Thyroid gland (tissue), 4 donors: ENCODE results near the gene PDCD10. TPM values are rescaled to one million over a fixed set of nuclear protein-coding genes. Genes with fewer than 3 reads are reported as not detected.

Experiments
- DNase-seq, 2 donors: peaks; one replicate each; pipeline ENCODE4 v3.0.0-alpha.2; 2019
- H3K27ac ChIP-seq, 3 donors: fragments of 200-600 bp; sonication (generic); 1 replicate in 2 of 3; 2 replicates in 1 of 3; pipeline ENCODE4 v1.5.1; 2016 to 2019; ENCODE audit warnings: mild to moderate bottlenecking in 1 of 3, moderate library complexity in 1 of 3
- H3K27me3 ChIP-seq: fragments of 200-600 bp; sonication (generic); one replicate; pipeline ENCODE4 v1.5.1; 2019
- H3K36me3 ChIP-seq, 2 donors: fragments of 200-600 bp; sonication (generic); one replicate each; pipeline ENCODE4 v1.5.1; 2016 to 2019
- H3K4me1 ChIP-seq, 2 donors: fragments of 200-600 bp; sonication (generic); one replicate each; pipeline ENCODE4 v1.5.1; 2017 to 2019
- H3K4me3 ChIP-seq, 3 donors: fragments of 200-600 bp; sonication (generic); replicated peaks in 1 of 3; 1 replicate in 2 of 3; 2 replicates in 1 of 3; pipeline ENCODE4 v1.5.1; 2016; ENCODE audit warnings: mild to moderate bottlenecking in 1 of 3
- H3K9me3 ChIP-seq: fragments of 200-600 bp; sonication (generic); one replicate; pipeline ENCODE4 v1.5.1; 2017
- CTCF ChIP-seq, 6 experiments: fragments of 200-600 bp in 3 of 6; fragments of 450-650 bp in 3 of 6; sonication (generic) in 3 of 6; IDR thresholded peaks; one replicate each; pipeline ENCODE4 v1.5.1; 2016 to 2019; ENCODE audit warnings: antibody characterized with exemption in 6 of 6, mild to moderate bottlenecking in 2 of 6, inconsistent platforms in 1 of 6, moderate library complexity in 1 of 6
- POLR2A ChIP-seq, 2 donors: fragments of 450-650 bp; IDR thresholded peaks; one replicate each; pipeline ENCODE4 v1.6.1; 2017; ENCODE audit warnings: antibody characterized with exemption in 2 of 2, mild to moderate bottlenecking in 2 of 2, moderate library complexity in 1 of 2
- WGBS, 2 donors: methylation state at CpG; one replicate each; pipeline ENCODE4 v1.1.5; 2017; 5-methylcytosine and 5-hydroxymethylcytosine counted together
- intact Hi-C: fragments of 100-400 bp; cut with DNase I; formaldehyde crosslinking; loops from one replicate; pipeline ENCODE4 v1.15.1; 2023
- total RNA-seq, 4 donors: library from RNA; depleted of rRNA; stranded (reverse); fragments of >200 nt; gene quantifications; one replicate each; pipeline ENCODE4 v1.2.3, GENCODE V29; 2016

The PDCD10 gene
- total RNA-seq, 4 donors from 2014 or later, result 56.7 to 80.8 (median 76.9) TPM

- TF ChIP-seq POLR2A (IDR thresholded peaks at IDR 0.05) (no peak), CTCF (IDR thresholded peaks at IDR 0.05) (no peak)
- no peaks in the 10 kb centered on the region for H3K36me3 ChIP-seq
- DNase-seq, result no peak
- H3K27me3 ChIP-seq, result no peaks in the 10 kb centered on the region
- no peak overlapping the region for H3K27ac ChIP-seq
- no peaks in the 10 kb centered on the region for H3K9me3 ChIP-seq
- WGBS, 2 donors, result 98% methylated on average over 2 of the region's 2 CpGs
- no peak overlapping the region for H3K4me3 ChIP-seq
- H3K4me1 ChIP-seq, result peaks cover 8 to 17% of the 10 kb centered on the region in 2 donors
- intact Hi-C loops, result no loop called here
Measured at GRCh38 chr3:167731393-167731792, 3.3 kb downstream of the PDCD10 start.

- no peaks in the 10 kb centered on the region for H3K9me3 ChIP-seq
- H3K27ac ChIP-seq, result no peak overlapping the region
- no peak overlapping the region for H3K4me3 ChIP-seq
- H3K36me3 ChIP-seq, result no peaks in the 10 kb centered on the region
- H3K4me1 ChIP-seq, result peaks cover 8 to 12% of the 10 kb centered on the region in 2 donors
- intact Hi-C loops, result no loop called here
- 83 to 90% methylated on average over 2 of the region's 2 CpGs for WGBS, 2 donors
- no peaks in the 10 kb centered on the region for H3K27me3 ChIP-seq
- no peak for TF ChIP-seq CTCF (IDR thresholded peaks at IDR 0.05)
- TF ChIP-seq POLR2A (IDR thresholded peaks at IDR 0.05), result no peak
- no peak for DNase-seq
Measured at GRCh38 chr3:167729591-167729990, 5.1 kb downstream of the PDCD10 start.

GRCh38 chr3:167728632-167729323 is 5.9 kb downstream of the PDCD10 start:
- H3K4me1 ChIP-seq, result peaks cover 6 to 12% of the 10 kb centered on the region in 2 donors
- no peaks in the 10 kb centered on the region for H3K36me3 ChIP-seq

GRCh38 chr3:167728176-167728575 is 6.5 kb downstream of the PDCD10 start:
- no peak for TF ChIP-seq CTCF (IDR thresholded peaks at IDR 0.05)
- TF ChIP-seq POLR2A (IDR thresholded peaks at IDR 0.05), result no peak
- intact Hi-C loops, result no loop called here
- no peak overlapping the region for H3K27ac ChIP-seq
- DNase-seq, result no peak
- H3K4me3 ChIP-seq, result no peak overlapping the region
- H3K9me3 ChIP-seq, result no peaks in the 10 kb centered on the region
- H3K4me1 ChIP-seq, result peaks cover under 1 to 7% of the 10 kb centered on the region in 2 donors
- no peaks in the 10 kb centered on the region for H3K27me3 ChIP-seq
- H3K36me3 ChIP-seq, result no peaks in the 10 kb centered on the region
- 75 to 76% methylated on average over 3 of the region's 3 CpGs for WGBS, 2 donors

More at GRCh38 chr3:167728632-167729323, 5.9 kb downstream of the PDCD10 start:
- intact Hi-C loops, result no loop called here
- Histone ChIP-seq H3K27me3 (no peaks in the 10 kb centered on the region), H3K27ac (no peak overlapping the region), H3K4me3 (no peak overlapping the region), H3K9me3 (no peaks in the 10 kb centered on the region)
- 79 to 81% methylated on average over 3 of the region's 3 CpGs for WGBS, 2 donors
- no peak for DNase-seq
- no peak for TF ChIP-seq CTCF (IDR thresholded peaks at IDR 0.05)
- no peak for TF ChIP-seq POLR2A (IDR thresholded peaks at IDR 0.05)

GRCh38 chr3:167723872-167724271 is 10.8 kb downstream of the PDCD10 start:
- WGBS, 2 donors, result 73 to 78% methylated on average over 3 of the region's 3 CpGs
- intact Hi-C loops, result no loop called here
- Histone ChIP-seq H3K4me3 (no peak overlapping the region), H3K4me1 (no peaks in the 10 kb centered on the region), H3K27ac (no peak overlapping the region), H3K36me3 (peaks cover 0 to 1% of the 10 kb centered on the region in 2 donors), H3K27me3 (no peaks in the 10 kb centered on the region), H3K9me3 (no peaks in the 10 kb centered on the region)
- TF ChIP-seq POLR2A (IDR thresholded peaks at IDR 0.05) (no peak), CTCF (IDR thresholded peaks at IDR 0.05) (no peak)
- DNase-seq, result no peak
